ENCODE measurements around the gene IFT57. TPM values are rescaled to one million over a fixed set of nuclear protein-coding genes. Genes with fewer than 3 reads are reported as not detected.

IFT57 gene
- total and polyA plus RNA-seq, 2 experiments from 2014 or later: 38.4 to 55.8 TPM

- no peaks in the 10 kb centered on the region for H3K27me3 ChIP-seq
- DNase-seq (ENCODE audit: low spot score): no peak
- no peaks in the 10 kb centered on the region for H3K9me2 ChIP-seq (replicated peaks; ENCODE audit: insufficient read depth)
- whole genome bisulfite sequencing (ENCODE audit: low lambda C conversion rate, missing lambda C conversion rate): 71% methylated on average over 10 of the region's 10 CpGs
- H3K4me1 ChIP-seq (ENCODE audit: insufficient read depth): no peaks in the 10 kb centered on the region
- no peak overlapping the region for H3K4me2 ChIP-seq
- H3K4me3 ChIP-seq: no peak overlapping the region
- TF ChIP-seq EZH2phosphoT487 (IDR thresholded peaks at IDR 0.05; ENCODE audit: low read depth, severe bottlenecking, unreplicated experiment): no peak
- no peaks in the 10 kb centered on the region for H3K36me3 ChIP-seq (replicated peaks; ENCODE audit: insufficient read depth, low read depth)
- no peaks in the 10 kb centered on the region for H3K79me2 ChIP-seq
- H2AFZ ChIP-seq: no peak overlapping the region
- no peaks in the 10 kb centered on the region for H3K9me3 ChIP-seq (ENCODE audit: low read depth)
- H4K20me1 ChIP-seq (ENCODE audit: insufficient read depth, poor library complexity, severe bottlenecking): no peaks in the 10 kb centered on the region
- H3K27ac ChIP-seq: no peak overlapping the region
These were observed 72.0 kb downstream of the IFT57 start for GRCh38 chr3:108150200-108150599.

DNA sequence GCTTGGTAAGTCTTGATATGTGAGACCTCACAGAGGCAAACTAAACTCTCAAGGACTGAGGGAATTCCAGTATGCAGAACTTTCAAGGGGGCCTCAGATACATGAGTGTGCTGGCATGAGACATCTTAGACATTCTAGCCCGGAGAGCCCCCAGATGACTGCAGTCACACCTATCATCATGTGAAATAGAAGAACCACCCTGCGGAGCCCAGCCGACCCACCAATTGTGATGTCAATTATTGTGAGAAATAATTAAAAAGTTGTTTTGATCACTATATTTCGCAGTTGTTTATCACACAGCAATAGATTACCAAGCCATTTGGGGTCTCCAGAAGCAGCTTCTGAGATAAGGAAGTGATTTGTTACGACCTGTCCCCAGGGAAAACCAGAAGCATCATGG is 76.1 kb downstream of the IFT57 start:
- no peaks in the 10 kb centered on the region for H3K79me2 ChIP-seq
- TF ChIP-seq CTCF (IDR thresholded peaks at IDR 0.05; ENCODE audit: poor library complexity) (no peak), EZH2 (IDR thresholded peaks at IDR 0.05; ENCODE audit: borderline replicate concordance) (no peak), EZH2phosphoT487 (IDR thresholded peaks at IDR 0.05; ENCODE audit: low read depth, severe bottlenecking, unreplicated experiment) (no peak)
- no peak overlapping the region for H3K4me2 ChIP-seq
- 94% methylated on average over 5 of the region's 5 CpGs for WGBS (ENCODE audit: low lambda C conversion rate, missing lambda C conversion rate)
- no peaks in the 10 kb centered on the region for H3K9me2 ChIP-seq (replicated peaks; ENCODE audit: insufficient read depth)
- no peak overlapping the region for H2AFZ ChIP-seq
- no peak overlapping the region for H3K27ac ChIP-seq
- H3K27me3 ChIP-seq: no peaks in the 10 kb centered on the region
- no peaks in the 10 kb centered on the region for H4K20me1 ChIP-seq (ENCODE audit: insufficient read depth, poor library complexity, severe bottlenecking)
- no peaks in the 10 kb centered on the region for H3K9me3 ChIP-seq (ENCODE audit: low read depth)
- DNase-seq (ENCODE audit: low spot score): no peak
- no peaks in the 10 kb centered on the region for H3K4me1 ChIP-seq (ENCODE audit: insufficient read depth)
- H3K4me3 ChIP-seq: no peak overlapping the region
- H3K36me3 ChIP-seq (replicated peaks; ENCODE audit: insufficient read depth, low read depth): no peaks in the 10 kb centered on the region

GRCh38 chr3:108145578-108145977 is 76.6 kb downstream of the IFT57 start:
- Histone ChIP-seq H3K9me2 (replicated peaks; ENCODE audit: insufficient read depth) (no peaks in the 10 kb centered on the region), H4K20me1 (ENCODE audit: insufficient read depth, poor library complexity, severe bottlenecking) (no peaks in the 10 kb centered on the region), H3K27me3 (no peaks in the 10 kb centered on the region), H2AFZ (no peak overlapping the region), H3K4me2 (no peak overlapping the region), H3K79me2 (no peaks in the 10 kb centered on the region), H3K9me3 (ENCODE audit: low read depth) (no peaks in the 10 kb centered on the region), H3K4me1 (ENCODE audit: insufficient read depth) (no peaks in the 10 kb centered on the region), H3K27ac (no peak overlapping the region), H3K4me3 (no peak overlapping the region), H3K36me3 (replicated peaks; ENCODE audit: insufficient read depth, low read depth) (no peaks in the 10 kb centered on the region)
- DNase-seq (ENCODE audit: low spot score): no peak
- WGBS (ENCODE audit: low lambda C conversion rate, missing lambda C conversion rate): 83% methylated on average over 1 of the region's 1 CpG
- TF ChIP-seq CTCF (IDR thresholded peaks at IDR 0.05; ENCODE audit: poor library complexity): no peak

GRCh38 chr3:108137460-108137814 is 84.8 kb downstream of the IFT57 start:
- no peaks in the 10 kb centered on the region for H3K4me1 ChIP-seq (ENCODE audit: insufficient read depth)
- H3K9me2 ChIP-seq (replicated peaks; ENCODE audit: insufficient read depth): no peaks in the 10 kb centered on the region
- no peak overlapping the region for H2AFZ ChIP-seq
- peak overlapping the region; percentile 52 for H3K4me2 ChIP-seq
- no peaks in the 10 kb centered on the region for H3K9me3 ChIP-seq (ENCODE audit: low read depth)
- 51% methylated on average over 5 of the region's 5 CpGs for WGBS (ENCODE audit: low lambda C conversion rate, missing lambda C conversion rate)
- no peaks in the 10 kb centered on the region for H4K20me1 ChIP-seq (ENCODE audit: insufficient read depth, poor library complexity, severe bottlenecking)
- H3K27me3 ChIP-seq: no peaks in the 10 kb centered on the region
- no peak for TF ChIP-seq EZH2 (IDR thresholded peaks at IDR 0.05; ENCODE audit: borderline replicate concordance)
- TF ChIP-seq CTCF (IDR thresholded peaks at IDR 0.05; ENCODE audit: poor library complexity): no peak
- TF ChIP-seq EZH2phosphoT487 (IDR thresholded peaks at IDR 0.05; ENCODE audit: low read depth, severe bottlenecking, unreplicated experiment): no peak
- peak overlapping the region; percentile 78 for H3K27ac ChIP-seq
- H3K36me3 ChIP-seq (replicated peaks; ENCODE audit: insufficient read depth, low read depth): peaks cover 3% of the 10 kb centered on the region
- no peaks in the 10 kb centered on the region for H3K79me2 ChIP-seq
- no peak for DNase-seq (ENCODE audit: low spot score)
- no peak overlapping the region for H3K4me3 ChIP-seq
